ENCODE measurements around the gene RTL10.

Gene RTL10

GRCh38 chr22:19847345-19847632 is 7.4 kb downstream of the RTL10 start:
- no peak for TF ChIP-seq CTCF (IDR thresholded peaks at IDR 0.05)
- Histone ChIP-seq H3K4me1 (peaks cover 4% of the 10 kb centered on the region), H3K36me3 (ENCODE audit: control insufficient read depth, insufficient read depth, low read length) (no peaks in the 10 kb centered on the region), H3K4me2 (ENCODE audit: low read length) (no peak overlapping the region), H3K9me3 (ENCODE audit: control insufficient read depth, low read length) (no peaks in the 10 kb centered on the region), H3K9ac (no peak overlapping the region), H3K79me2 (no peaks in the 10 kb centered on the region), H3K4me3 (ENCODE audit: low read depth, low read length) (no peak overlapping the region), H2AFZ (no peak overlapping the region), H3K27me3 (ENCODE audit: control insufficient read depth, insufficient read depth, low read length) (no peaks in the 10 kb centered on the region), H3K27ac (no peak overlapping the region)

GRCh38 chr22:19846620-19847344 is 7.9 kb downstream of the RTL10 start:
- H2AFZ ChIP-seq: no peak overlapping the region
- no peaks in the 10 kb centered on the region for H3K36me3 ChIP-seq (ENCODE audit: control insufficient read depth, insufficient read depth, low read length)
- no peak for TF ChIP-seq CTCF (IDR thresholded peaks at IDR 0.05)
- no peak overlapping the region for H3K9ac ChIP-seq
- H3K4me2 ChIP-seq (ENCODE audit: low read length): no peak overlapping the region
- no peak overlapping the region for H3K27ac ChIP-seq
- no peaks in the 10 kb centered on the region for H3K27me3 ChIP-seq (ENCODE audit: control insufficient read depth, insufficient read depth, low read length)
- H3K9me3 ChIP-seq (ENCODE audit: control insufficient read depth, low read length): no peaks in the 10 kb centered on the region
- H3K4me3 ChIP-seq (ENCODE audit: low read depth, low read length): no peak overlapping the region
- H3K79me2 ChIP-seq: no peaks in the 10 kb centered on the region
- peaks cover 4% of the 10 kb centered on the region for H3K4me1 ChIP-seq

GRCh38 chr22:19845054-19845722 is 9.5 kb downstream of the RTL10 start:
- Histone ChIP-seq H3K27me3 (ENCODE audit: control insufficient read depth, insufficient read depth, low read length) (no peaks in the 10 kb centered on the region), H3K9me3 (ENCODE audit: control insufficient read depth, low read length) (no peaks in the 10 kb centered on the region), H2AFZ (no peak overlapping the region), H3K27ac (peak overlapping the region; percentile 29), H3K9ac (no peak overlapping the region), H3K79me2 (no peaks in the 10 kb centered on the region), H3K36me3 (ENCODE audit: control insufficient read depth, insufficient read depth, low read length) (no peaks in the 10 kb centered on the region), H3K4me3 (ENCODE audit: low read depth, low read length) (no peak overlapping the region), H3K4me1 (peaks cover 4% of the 10 kb centered on the region), H3K4me2 (ENCODE audit: low read length) (no peak overlapping the region)
- no peak for TF ChIP-seq CTCF (IDR thresholded peaks at IDR 0.05)

- H3K36me3 ChIP-seq (ENCODE audit: control insufficient read depth, insufficient read depth, low read length): no peaks in the 10 kb centered on the region
- TF ChIP-seq CTCF (IDR thresholded peaks at IDR 0.05): no peak
- no peak overlapping the region for H3K4me2 ChIP-seq (ENCODE audit: low read length)
- H3K27ac ChIP-seq: peak overlapping the region; percentile 29
- peaks cover 4% of the 10 kb centered on the region for H3K4me1 ChIP-seq
- no peaks in the 10 kb centered on the region for H3K27me3 ChIP-seq (ENCODE audit: control insufficient read depth, insufficient read depth, low read length)
- no peak overlapping the region for H2AFZ ChIP-seq
- H3K4me3 ChIP-seq (ENCODE audit: low read depth, low read length): no peak overlapping the region
- no peaks in the 10 kb centered on the region for H3K79me2 ChIP-seq
- no peak overlapping the region for H3K9ac ChIP-seq
- H3K9me3 ChIP-seq (ENCODE audit: control insufficient read depth, low read length): no peaks in the 10 kb centered on the region
These were observed 10.2 kb downstream of the RTL10 start for GRCh38 chr22:19844377-19845053.
